ENCODE data around the gene ANKRD35. TPM values are rescaled to one million over a fixed set of nuclear protein-coding genes. Genes with fewer than 3 reads are reported as not detected.

Gene ANKRD35
- polyA plus RNA-seq, 1 of the 3 experiments (the other 2 are of a cell fraction): 0.08 TPM

GRCh38 chr1:145877923-145878486, 7.7 kb downstream of the ANKRD35 start:
- POLR2A ChIA-PET: no interaction called here

GRCh38 chr1:145874646-145875045, 11.0 kb downstream of the ANKRD35 start:
- no peak overlapping the region for H3K9ac ChIP-seq
- H3F3A ChIP-seq (replicated peaks; ENCODE audit: insufficient read depth): no peaks in the 10 kb centered on the region
- no peaks in the 10 kb centered on the region for H3K79me2 ChIP-seq (ENCODE audit: insufficient read depth)
- H3K4me1 ChIP-seq (ENCODE audit: control insufficient read depth in 1 of 2, insufficient read depth in 2 of 2, low read depth in 1 of 2, low read length in 1 of 2): no peaks in the 10 kb centered on the region; a peak in 1 of 4 replicates
- no peak overlapping the region for H2AFZ ChIP-seq (ENCODE audit: low read depth)
- WGBS (ENCODE audit: low lambda C conversion rate): 92% methylated on average over 11 of the region's 12 CpGs
- TF ChIP-seq MXI1 (IDR thresholded peaks at IDR 0.05; ENCODE audit: low read depth, low read length) (no peak), SMC3 (IDR thresholded peaks at IDR 0.05; ENCODE audit: low read depth, low read length) (no peak), FOXJ3 (CRISPR knock-in tag; IDR thresholded peaks at IDR 0.05) (no peak), USF2 (IDR thresholded peaks at IDR 0.05; ENCODE audit: borderline replicate concordance, low read depth, low read length) (no peak), MAX (IDR thresholded peaks at IDR 0.05; ENCODE audit: low read depth) (no peak), JUND (IDR thresholded peaks at IDR 0.05) (no peak), PBX3 (IDR thresholded peaks at IDR 0.05) (no peak), POLR2AphosphoS5 (IDR thresholded peaks at IDR 0.05; ENCODE audit: low read depth, low read length) (no peak), NFIC (IDR thresholded peaks at IDR 0.05; ENCODE audit: borderline replicate concordance) (no peak), IRF3 (IDR thresholded peaks at IDR 0.05; ENCODE audit: low read depth, low read length) (no peak), EZH2phosphoT487 (IDR thresholded peaks at IDR 0.05; ENCODE audit: borderline replicate concordance, low read depth) (no peak), ZBTB33 (IDR thresholded peaks at IDR 0.05; ENCODE audit: borderline replicate concordance, low read depth) (no peak), NRF1 (IDR thresholded peaks at IDR 0.05; ENCODE audit: low read depth, low read length) (no peak), TAF1 (IDR thresholded peaks at IDR 0.05; ENCODE audit: borderline replicate concordance, low read depth, low read length) (no peak)
- no peak overlapping the region for H3K4me3 ChIP-seq (ENCODE audit: low read depth in 2 of 2, low read length in 1 of 2)
- H3K36me3 ChIP-seq (replicated peaks in 1 of 2; ENCODE audit: control insufficient read depth in 1 of 2, insufficient read depth in 2 of 2, low read length in 1 of 2): no peaks in the 10 kb centered on the region
- H4K20me1 ChIP-seq (ENCODE audit: insufficient read depth): no peaks in the 10 kb centered on the region
- POLR2A ChIA-PET: no interaction called here
- H3K27me3 ChIP-seq (ENCODE audit: insufficient read depth): no peaks in the 10 kb centered on the region
- no peak overlapping the region for H3K4me2 ChIP-seq
- H3K9me2 ChIP-seq: no peaks in the 10 kb centered on the region
- no peak overlapping the region for H3K27ac ChIP-seq (ENCODE audit: low read depth in 2 of 2, low read length in 1 of 2)
- no peak for DNase-seq
- H3K9me3 ChIP-seq: no peaks in the 10 kb centered on the region
- CTCF ChIA-PET: interaction anchor here (1.9 kb wide), 1 partner anchor 29 kb away, joined by 6 read pairs; the partner anchor contains the start of gene NUDT17

More at GRCh38 chr1:145877923-145878486, 7.7 kb downstream of the ANKRD35 start:
- 81% methylated on average over 7 of the region's 7 CpGs for WGBS (ENCODE audit: low lambda C conversion rate)
- CTCF ChIA-PET: interaction anchor here (2.9 to 4.6 kb wide), 2 partner anchors 13 to 33 kb away, joined by 9 to 37 read pairs; partner anchors contain the start of gene NUDT17
- Histone ChIP-seq H3K27me3 (ENCODE audit: insufficient read depth) (no peaks in the 10 kb centered on the region), H3K4me3 (ENCODE audit: low read depth in 2 of 2, low read length in 1 of 2) (no peak overlapping the region), H3K36me3 (replicated peaks in 1 of 2; ENCODE audit: control insufficient read depth in 1 of 2, insufficient read depth in 2 of 2, low read length in 1 of 2) (no peaks in the 10 kb centered on the region), H3F3A (replicated peaks; ENCODE audit: insufficient read depth) (no peaks in the 10 kb centered on the region), H3K4me2 (no peak overlapping the region), H3K4me1 (ENCODE audit: control insufficient read depth in 1 of 2, insufficient read depth in 2 of 2, low read depth in 1 of 2, low read length in 1 of 2) (no peaks in the 10 kb centered on the region; a peak in 1 of 4 replicates), H4K20me1 (ENCODE audit: insufficient read depth) (no peaks in the 10 kb centered on the region), H3K9me3 (no peaks in the 10 kb centered on the region), H3K9ac (no peak overlapping the region), H3K79me2 (ENCODE audit: insufficient read depth) (no peaks in the 10 kb centered on the region), H3K27ac (ENCODE audit: low read depth in 2 of 2, low read length in 1 of 2) (no peak overlapping the region), H3K9me2 (no peaks in the 10 kb centered on the region), H2AFZ (ENCODE audit: low read depth) (no peak overlapping the region)
- DNase-seq: no peak
- TF ChIP-seq FOSL2 (IDR thresholded peaks at IDR 0.05; ENCODE audit: borderline replicate concordance, low read depth) (no peak), MAX (IDR thresholded peaks at IDR 0.05; ENCODE audit: low read depth) (no peak), MEF2A (IDR thresholded peaks at IDR 0.05; ENCODE audit: borderline replicate concordance, low read depth) (no peak), RCOR1 (IDR thresholded peaks at IDR 0.05; ENCODE audit: low read length) (no peak), ELF1 (IDR thresholded peaks at IDR 0.05) (no peak), GATA2 (CRISPR knock-in tag; IDR thresholded peaks at IDR 0.05) (no peak), FOXJ3 (CRISPR knock-in tag; IDR thresholded peaks at IDR 0.05) (no peak), NFIC (IDR thresholded peaks at IDR 0.05; ENCODE audit: borderline replicate concordance) (no peak), TCF12 (IDR thresholded peaks at IDR 0.05) (no peak), JUND (IDR thresholded peaks at IDR 0.05) (no peak)
